ENCODE data around the gene ADGRL2.

DNA sequence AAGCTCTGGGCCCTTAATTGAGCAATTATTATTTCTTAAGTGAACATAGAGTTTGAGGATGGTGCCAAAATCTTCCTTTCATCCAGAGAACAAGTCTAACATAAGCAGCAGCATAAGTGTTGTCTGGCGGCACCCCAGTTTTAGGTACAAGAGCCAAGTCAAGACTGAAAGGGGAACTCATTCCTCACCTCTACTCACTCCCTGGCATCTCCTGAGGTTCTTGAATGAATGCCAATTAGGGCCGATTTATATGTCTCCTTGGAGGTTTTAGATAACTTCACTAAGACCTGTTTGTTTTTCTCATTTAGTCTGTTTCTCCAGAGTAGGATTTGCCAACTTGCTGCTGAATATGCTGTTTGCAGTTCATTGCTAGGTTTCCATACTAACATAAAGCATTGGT lies 42.6 kb upstream of the ADGRL2 start:
- TF ChIP-seq CTCF (IDR thresholded peaks at IDR 0.05), result no peak
- TF ChIP-seq EZH2 (IDR thresholded peaks at IDR 0.05), result no peak
- TF ChIP-seq EZH2phosphoT487 (IDR thresholded peaks at IDR 0.05), result no peak

Data from neural progenitor cell (in vitro differentiated cells).